ENCODE results near the gene UTF1. TPM values are rescaled to one million over a fixed set of nuclear protein-coding genes. Genes with fewer than 3 reads are reported as not detected.

UTF1 gene
- total RNA-seq, 1 donor from 2014 or later = not detected

GRCh38 chr10:133211959-133212852 is 17.8 kb upstream of the UTF1 start:
- TF ChIP-seq, protein P1, sequence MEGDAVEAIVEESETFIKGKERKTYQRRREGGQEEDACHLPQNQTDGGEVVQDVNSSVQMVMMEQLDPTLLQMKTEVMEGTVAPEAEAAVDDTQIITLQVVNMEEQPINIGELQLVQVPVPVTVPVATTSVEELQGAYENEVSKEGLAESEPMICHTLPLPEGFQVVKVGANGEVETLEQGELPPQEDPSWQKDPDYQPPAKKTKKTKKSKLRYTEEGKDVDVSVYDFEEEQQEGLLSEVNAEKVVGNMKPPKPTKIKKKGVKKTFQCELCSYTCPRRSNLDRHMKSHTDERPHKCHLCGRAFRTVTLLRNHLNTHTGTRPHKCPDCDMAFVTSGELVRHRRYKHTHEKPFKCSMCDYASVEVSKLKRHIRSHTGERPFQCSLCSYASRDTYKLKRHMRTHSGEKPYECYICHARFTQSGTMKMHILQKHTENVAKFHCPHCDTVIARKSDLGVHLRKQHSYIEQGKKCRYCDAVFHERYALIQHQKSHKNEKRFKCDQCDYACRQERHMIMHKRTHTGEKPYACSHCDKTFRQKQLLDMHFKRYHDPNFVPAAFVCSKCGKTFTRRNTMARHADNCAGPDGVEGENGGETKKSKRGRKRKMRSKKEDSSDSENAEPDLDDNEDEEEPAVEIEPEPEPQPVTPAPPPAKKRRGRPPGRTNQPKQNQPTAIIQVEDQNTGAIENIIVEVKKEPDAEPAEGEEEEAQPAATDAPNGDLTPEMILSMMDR (IDR thresholded peaks at IDR 0.05; ENCODE audit: borderline replicate concordance) = no peak
- intact Hi-C loops (cut with micrococcal nuclease) = no loop called here
- H3K9me3 ChIP-seq (replicated peaks) = no peaks in the 10 kb centered on the region
- DNase-seq = no peak
- no peaks in the 10 kb centered on the region for H3K36me3 ChIP-seq
- peaks cover 52% of the 10 kb centered on the region for H3K27me3 ChIP-seq (ENCODE audit: low read depth)
- H3K4me1 ChIP-seq = no peaks in the 10 kb centered on the region
- no peak overlapping the region for H3K4me3 ChIP-seq
- no peak overlapping the region for H3K27ac ChIP-seq (replicated peaks)

- Histone ChIP-seq H3K36me3 (no peaks in the 10 kb centered on the region), H3K27me3 (ENCODE audit: low read depth) (peaks cover 47% of the 10 kb centered on the region), H3K27ac (replicated peaks) (no peak overlapping the region), H3K4me1 (no peaks in the 10 kb centered on the region), H3K9me3 (replicated peaks) (no peaks in the 10 kb centered on the region), H3K4me3 (no peak overlapping the region)
- no peak for DNase-seq
- TF ChIP-seq, protein P1 (IDR thresholded peaks at IDR 0.05; ENCODE audit: borderline replicate concordance) = no peak
- intact Hi-C loops (cut with micrococcal nuclease) = no loop called here
Observed at GRCh38 chr10:133212853-133213494, 17.0 kb upstream of the UTF1 start.

GRCh38 chr10:133213641-133214467 is 16.2 kb upstream of the UTF1 start:
- no peak overlapping the region for H3K4me3 ChIP-seq
- no peak for DNase-seq
- TF ChIP-seq, protein P1 (IDR thresholded peaks at IDR 0.05; ENCODE audit: borderline replicate concordance) = no peak
- H3K27me3 ChIP-seq (ENCODE audit: low read depth) = peaks cover 56% of the 10 kb centered on the region
- H3K4me1 ChIP-seq = no peaks in the 10 kb centered on the region
- no peaks in the 10 kb centered on the region for H3K9me3 ChIP-seq (replicated peaks)
- H3K27ac ChIP-seq (replicated peaks) = no peak overlapping the region
- intact Hi-C loops (cut with micrococcal nuclease) = no loop called here
- no peaks in the 10 kb centered on the region for H3K36me3 ChIP-seq

- Histone ChIP-seq H3K4me1 (no peaks in the 10 kb centered on the region), H3K36me3 (no peaks in the 10 kb centered on the region), H3K27me3 (ENCODE audit: low read depth) (peaks cover 65% of the 10 kb centered on the region), H3K27ac (replicated peaks) (no peak overlapping the region), H3K4me3 (no peak overlapping the region), H3K9me3 (replicated peaks) (no peaks in the 10 kb centered on the region)
- DNase-seq = no peak
- TF ChIP-seq, protein P1 (IDR thresholded peaks at IDR 0.05; ENCODE audit: borderline replicate concordance) = no peak
- intact Hi-C loops (cut with micrococcal nuclease) = no loop called here
Observed at GRCh38 chr10:133214468-133215410, 15.3 kb upstream of the UTF1 start.
